NCI-H1092 (cell line): Measurements from ENCODE around the gene FOXP2.
"Not testable (repeated sequence)": the region's sequence is repeated elsewhere in the genome, so short reads cannot be mapped to it uniquely, and the experiment has no call there.

Experiments used
- DNase-seq: peaks from one replicate; lab custom pipeline; 2025; lab: John Stamatoyannopoulos, UW

FOXP2 gene

GRCh38 chr7:114504586-114504985, 90.0 kb downstream of the FOXP2 start:
- no peak for DNase-seq

- DNase-seq: no peak
These were observed 92.8 kb downstream of the FOXP2 start for GRCh38 chr7:114507381-114507780.

- no peak for DNase-seq
These were observed 93.5 kb downstream of the FOXP2 start for GRCh38 chr7:114508086-114508485.

GRCh38 chr7:114510824-114511223, 96.2 kb downstream of the FOXP2 start:
- not testable (repeated sequence) for DNase-seq

- no peak for DNase-seq
These were observed 104.6 kb downstream of the FOXP2 start for GRCh38 chr7:114519240-114519639.

GRCh38 chr7:114522081-114522480, 107.5 kb downstream of the FOXP2 start:
- DNase-seq: no peak

GRCh38 chr7:114527589-114527988, 113.0 kb downstream of the FOXP2 start:
- no peak for DNase-seq

GRCh38 chr7:114530057-114530611, 115.5 kb downstream of the FOXP2 start:
- peak; percentile 6 for DNase-seq

GRCh38 chr7:114531326-114531725, 116.7 kb downstream of the FOXP2 start:
- no peak for DNase-seq

GRCh38 chr7:114533131-114533530, 118.5 kb downstream of the FOXP2 start:
- DNase-seq: peak; percentile 33

- no peak for DNase-seq
These were observed 120.3 kb downstream of the FOXP2 start for GRCh38 chr7:114534953-114535352.

GRCh38 chr7:114539575-114539974, 125.0 kb downstream of the FOXP2 start:
- DNase-seq: peak; percentile 20

GRCh38 chr7:114540291-114540690, 125.7 kb downstream of the FOXP2 start:
- DNase-seq: no peak

- DNase-seq: not testable (repeated sequence)
These were observed 132.7 kb downstream of the FOXP2 start for GRCh38 chr7:114547346-114547745.

GRCh38 chr7:114548081-114548980, 133.7 kb downstream of the FOXP2 start:
- no peak for DNase-seq

- no peak for DNase-seq
These were observed 140.3 kb downstream of the FOXP2 start for GRCh38 chr7:114554781-114555537.

GRCh38 chr7:114567416-114567815, 152.8 kb downstream of the FOXP2 start:
- no peak for DNase-seq

GRCh38 chr7:114569220-114569619, 154.6 kb downstream of the FOXP2 start:
- DNase-seq: no peak

- DNase-seq: no peak
These were observed 159.8 kb downstream of the FOXP2 start for GRCh38 chr7:114574384-114574783.

GRCh38 chr7:114575098-114575497, 160.5 kb downstream of the FOXP2 start:
- DNase-seq: no peak

- not testable (repeated sequence) for DNase-seq
These were observed 166.3 kb downstream of the FOXP2 start for GRCh38 chr7:114580963-114581362.

GRCh38 chr7:114588506-114588905, 173.9 kb downstream of the FOXP2 start:
- DNase-seq: no peak

- DNase-seq: no peak
These were observed 174.8 kb downstream of the FOXP2 start for GRCh38 chr7:114589436-114589835.
